HPDE6-E6E7 (cell line): ENCODE results near the gene TEX14.
"Not testable (repeated sequence)": the region's sequence is repeated elsewhere in the genome, so short reads cannot be mapped to it uniquely, and the experiment has no call there.

Experiments used
- DNase-seq: peaks from one replicate; pipeline ENCODE4 v3.0.0; 2011; ENCODE audit warnings: missing footprints; ENCODE audit errors: extremely low spot score

Gene TEX14

DNA sequence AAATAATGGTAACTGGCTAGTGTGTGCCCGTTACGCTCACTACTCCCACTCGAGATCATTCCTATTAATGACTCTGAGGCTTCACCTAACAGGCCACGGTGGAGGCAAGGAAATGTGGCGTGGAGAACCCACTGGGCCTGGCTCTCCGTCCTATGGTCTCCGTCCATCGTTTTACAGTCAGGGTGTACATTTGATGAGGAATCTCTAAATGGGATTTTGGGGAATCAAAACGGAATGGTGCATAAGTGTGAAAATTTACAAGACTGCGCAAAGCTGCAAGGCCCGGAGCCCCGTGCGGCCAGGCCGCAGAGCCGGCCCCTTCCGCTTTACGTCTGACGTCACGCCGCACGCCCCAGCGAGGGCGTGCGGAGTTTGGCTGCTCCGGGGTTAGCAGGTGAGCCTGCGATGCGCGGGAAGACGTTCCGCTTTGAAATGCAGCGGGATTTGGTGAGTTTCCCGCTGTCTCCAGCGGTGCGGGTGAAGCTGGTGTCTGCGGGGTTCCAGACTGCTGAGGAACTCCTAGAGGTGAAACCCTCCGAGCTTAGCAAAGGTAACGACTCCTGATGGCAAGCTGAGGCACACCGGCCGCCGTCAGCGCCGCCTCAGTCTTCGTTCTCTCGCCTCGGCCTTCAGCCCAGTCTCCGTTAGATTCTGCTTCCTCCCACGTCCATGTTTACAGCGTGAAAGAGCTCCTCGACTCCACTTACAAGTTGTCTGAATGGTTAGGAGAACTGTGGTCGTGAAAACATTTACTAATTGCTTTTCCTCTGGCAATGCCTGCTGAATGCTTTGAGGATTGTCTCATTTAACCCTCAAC is 602 bp upstream of the TEX14 start, which contains the start of gene RAD51C:
TSS of gene RAD51C (plus strand) at position 364 of the 817 bp plus-strand sequence. CDS start at position 406, 42 bp downstream.
- peak; percentile 84 for DNase-seq

DNA sequence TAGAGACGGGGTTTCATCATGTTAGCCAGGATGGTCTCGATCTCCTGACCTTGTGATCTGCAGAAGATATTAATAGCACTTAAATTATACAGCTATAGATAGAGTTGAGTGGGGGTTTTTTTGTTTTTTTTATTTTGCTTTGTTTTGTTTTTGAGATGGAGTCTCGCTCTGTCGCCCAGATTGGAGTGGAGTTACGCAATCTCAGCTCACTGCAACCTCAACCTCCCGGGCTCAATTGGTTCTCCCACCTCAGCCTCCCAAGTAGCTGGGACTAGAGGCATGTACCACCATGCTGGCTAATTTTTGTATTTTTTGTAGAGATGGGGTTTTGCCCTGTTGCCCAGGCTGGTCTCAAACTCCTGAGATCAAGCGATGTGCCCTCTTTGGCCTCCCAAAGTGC is 1.8 kb downstream of the TEX14 start:
- not testable (repeated sequence) for DNase-seq

DNA sequence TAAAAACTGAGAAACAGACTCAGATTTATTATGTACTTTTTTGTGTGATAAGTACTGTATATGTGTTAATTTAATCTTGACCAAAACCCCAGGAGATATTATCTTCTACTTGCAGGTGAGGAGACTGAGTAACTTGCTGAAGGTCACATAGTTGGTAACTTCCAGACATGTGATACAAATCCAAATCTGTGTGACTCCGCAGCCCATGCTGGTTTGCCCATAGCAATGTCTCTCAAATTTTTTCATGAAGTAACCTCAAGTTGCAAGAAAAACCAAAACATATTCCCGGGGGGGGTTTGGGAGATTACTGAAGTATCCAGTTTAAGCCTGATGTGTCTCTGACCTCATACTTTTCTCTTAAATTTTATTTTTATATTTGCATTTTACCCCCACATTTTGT is 3.3 kb downstream of the TEX14 start:
- no peak for DNase-seq

DNA sequence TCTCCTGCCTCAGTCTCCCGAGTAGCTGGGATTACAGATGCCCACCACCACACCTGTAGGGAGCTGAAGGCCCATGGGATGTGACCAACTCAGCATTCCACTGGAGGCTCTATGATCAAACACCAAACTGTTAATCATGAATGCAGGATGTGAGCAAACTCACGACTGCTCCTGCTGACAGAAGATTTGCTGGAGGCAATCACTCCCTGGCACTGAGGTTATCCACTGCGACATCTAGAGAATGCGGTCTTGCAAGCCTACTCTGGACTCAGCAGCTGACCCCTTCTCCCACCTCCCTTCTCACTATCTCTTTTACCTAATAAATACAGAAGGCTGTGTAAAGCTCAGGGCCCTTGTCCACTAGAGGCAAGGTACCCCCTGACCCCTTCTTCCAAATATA is 4.9 kb downstream of the TEX14 start:
- no peak for DNase-seq

DNA sequence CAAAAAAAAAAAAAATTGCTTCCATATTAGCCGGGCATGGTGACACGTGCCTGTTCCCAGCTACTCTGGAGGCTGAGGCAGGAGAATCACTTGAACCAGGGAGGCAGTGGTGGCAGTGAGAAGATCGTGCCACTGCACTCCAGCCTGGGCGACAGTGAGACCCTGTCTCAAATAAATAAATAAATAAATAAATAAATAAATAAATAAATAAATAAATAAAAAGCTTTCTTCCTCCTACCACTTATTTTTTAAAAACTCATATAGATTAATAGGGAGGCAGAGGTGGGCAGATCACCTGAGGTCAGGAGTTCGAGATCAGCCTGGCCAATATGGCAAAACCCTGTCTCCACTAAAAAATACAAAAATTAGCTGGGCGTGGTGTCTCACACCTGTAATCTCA is 7.4 kb downstream of the TEX14 start:
- DNase-seq, result not testable (repeated sequence)

DNA sequence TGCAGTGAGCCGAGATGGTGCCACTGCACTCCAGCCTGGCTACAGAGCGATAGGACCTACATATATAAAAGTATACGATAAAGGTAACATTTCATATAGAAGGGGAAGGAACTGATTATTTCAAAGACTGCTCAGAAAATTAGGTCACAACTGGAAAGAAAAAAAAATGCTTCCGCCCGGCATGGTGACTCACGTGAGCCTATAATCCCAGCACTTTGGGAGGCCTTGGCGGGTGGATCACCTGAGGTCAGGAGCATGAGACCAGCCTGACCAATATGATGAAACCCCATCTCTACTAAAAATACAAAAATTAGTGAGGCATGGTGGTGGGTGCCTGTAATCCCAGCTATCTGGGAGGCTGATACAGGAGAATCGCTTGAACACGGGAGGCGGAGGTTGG is 7.8 kb downstream of the TEX14 start:
- no peak for DNase-seq

DNA sequence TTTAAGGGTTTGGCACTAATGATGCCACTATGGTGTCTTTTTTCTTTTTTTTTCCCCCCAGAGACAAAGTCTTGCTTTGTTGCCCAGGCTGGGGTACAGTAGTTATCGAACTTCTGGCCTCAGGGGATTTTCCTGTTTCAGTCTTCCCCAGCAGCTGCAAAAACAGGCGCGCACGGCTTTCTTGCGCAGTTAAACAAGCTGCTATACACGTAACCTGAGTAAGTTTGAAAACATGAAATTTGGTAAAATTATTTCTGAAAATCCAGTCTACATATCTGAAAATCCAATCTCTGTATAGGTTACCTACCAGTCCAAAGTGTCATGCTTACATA is 11.8 kb downstream of the TEX14 start:
- DNase-seq, result no peak

DNA sequence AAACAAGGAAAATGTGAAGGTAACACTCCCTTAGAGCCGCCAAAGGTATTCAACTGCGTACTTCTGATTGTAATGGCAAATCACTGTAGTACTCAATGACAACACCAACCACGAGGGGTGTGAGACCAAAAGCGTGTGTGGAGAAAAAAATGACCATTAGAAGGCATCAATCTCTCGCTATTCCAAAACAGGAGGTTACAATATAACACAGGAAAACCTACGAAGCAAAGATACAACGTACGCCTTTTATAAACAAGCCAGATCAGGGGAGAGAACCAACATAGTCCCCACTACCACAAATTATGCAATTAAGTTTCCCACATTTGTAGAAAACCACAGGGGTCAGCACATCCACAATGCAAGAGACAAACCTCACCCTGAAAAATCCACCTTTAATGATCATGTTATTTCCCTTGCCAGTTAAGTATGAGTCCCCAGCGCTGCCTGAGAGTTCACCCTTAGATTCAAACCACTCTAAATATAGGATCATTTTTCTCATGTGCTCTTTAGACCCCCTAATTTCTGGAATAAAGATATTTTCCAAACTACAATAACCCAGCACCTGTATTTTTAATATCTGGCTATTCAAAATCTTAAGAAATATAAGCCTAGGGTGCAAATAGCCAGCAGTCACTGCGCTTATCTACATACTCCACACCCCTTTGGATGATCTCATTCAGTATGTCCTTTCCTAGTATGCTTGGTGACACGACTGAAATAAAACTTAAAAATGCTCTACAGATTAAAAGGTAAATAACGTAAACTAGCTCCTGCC is 12.4 kb downstream of the TEX14 start:
- no peak for DNase-seq

DNA sequence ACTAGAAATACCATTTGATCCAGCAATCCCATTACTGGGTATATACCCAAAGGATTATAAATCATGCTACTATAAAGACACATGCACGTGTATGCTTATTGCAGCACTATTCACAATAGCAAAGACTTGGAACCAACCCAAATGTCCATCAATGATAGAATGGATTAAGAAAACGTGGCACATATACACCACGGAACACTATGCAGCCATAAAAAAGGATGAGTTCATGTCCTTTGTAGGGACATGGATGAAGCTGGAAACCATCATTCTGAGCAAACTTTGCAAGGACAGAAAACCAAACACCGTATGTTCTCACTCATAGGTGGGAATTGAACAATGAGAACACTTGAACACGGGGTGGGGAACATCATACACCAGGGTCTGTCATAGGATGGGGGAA is 13.6 kb downstream of the TEX14 start:
- not testable (repeated sequence) for DNase-seq

DNA sequence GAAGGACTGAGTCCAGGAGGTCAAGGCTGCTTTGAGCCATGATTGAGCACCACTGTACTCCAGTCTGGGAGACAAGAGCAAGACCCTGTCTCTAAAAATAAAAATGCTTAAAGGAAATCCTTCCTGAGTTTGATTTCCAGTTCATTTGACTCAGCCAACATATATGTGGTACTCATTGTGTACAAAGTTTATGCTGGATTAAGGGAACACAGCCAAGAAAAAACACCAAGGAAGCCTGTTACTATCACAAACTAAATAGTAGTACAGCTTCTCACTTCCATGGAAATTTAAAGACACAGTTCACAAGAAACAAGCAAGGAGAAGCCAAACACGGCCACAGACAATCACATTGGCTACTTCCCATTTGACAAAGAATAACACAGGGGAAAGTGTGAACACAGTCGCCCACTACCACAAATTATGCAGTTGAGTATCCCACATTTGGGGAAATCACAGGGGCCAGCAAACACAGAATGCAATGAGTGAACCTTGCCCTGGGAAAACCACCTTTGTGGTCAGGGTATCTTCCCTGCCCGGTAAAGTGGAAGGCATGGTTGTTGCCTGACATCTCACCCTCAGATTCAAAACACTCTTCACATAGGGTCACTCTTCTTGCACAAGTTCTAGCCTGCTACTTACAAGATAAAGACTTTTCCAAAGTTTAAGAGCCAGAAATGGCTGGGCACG is 14.5 kb downstream of the TEX14 start:
- no peak for DNase-seq

DNA sequence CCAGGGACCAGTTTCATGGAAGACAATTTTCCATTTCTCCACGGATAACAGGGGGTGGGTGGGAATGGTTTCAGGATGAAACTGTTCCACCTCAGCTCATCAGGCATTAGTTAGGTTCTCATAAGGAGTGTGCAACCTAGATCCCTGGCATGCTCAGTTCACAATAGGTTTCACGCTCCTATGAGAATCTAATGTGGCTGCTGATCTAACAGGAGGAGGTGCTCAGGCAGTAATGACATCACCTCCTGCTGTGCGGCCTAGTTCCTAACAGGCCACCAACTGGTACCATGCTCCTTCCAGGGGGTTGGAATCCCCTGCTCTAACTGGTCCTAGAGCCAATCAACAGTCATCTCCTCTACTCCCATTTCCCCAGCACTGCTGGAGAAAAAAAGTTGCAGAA is 19.9 kb downstream of the TEX14 start:
- no peak for DNase-seq

DNA sequence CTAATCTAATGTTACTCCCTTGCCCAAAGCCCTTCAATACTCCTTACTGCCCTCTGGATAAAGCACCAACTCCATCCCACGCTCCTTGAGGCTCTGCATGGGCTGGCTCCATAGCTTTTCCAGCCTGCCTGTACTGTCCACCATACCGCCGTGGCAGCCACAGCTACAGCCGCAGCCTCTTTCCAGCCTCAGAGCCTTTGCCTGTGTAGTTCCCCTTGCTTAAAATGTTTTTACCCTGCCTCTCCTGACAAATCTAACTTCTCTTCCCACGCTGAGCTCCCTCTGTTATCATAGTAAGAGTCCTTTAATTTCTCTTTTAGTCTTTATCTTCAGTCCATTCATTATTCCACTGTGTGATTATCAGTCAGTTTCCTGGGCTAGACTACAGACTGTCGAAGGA is 22.0 kb downstream of the TEX14 start:
- DNase-seq, result no peak

DNA sequence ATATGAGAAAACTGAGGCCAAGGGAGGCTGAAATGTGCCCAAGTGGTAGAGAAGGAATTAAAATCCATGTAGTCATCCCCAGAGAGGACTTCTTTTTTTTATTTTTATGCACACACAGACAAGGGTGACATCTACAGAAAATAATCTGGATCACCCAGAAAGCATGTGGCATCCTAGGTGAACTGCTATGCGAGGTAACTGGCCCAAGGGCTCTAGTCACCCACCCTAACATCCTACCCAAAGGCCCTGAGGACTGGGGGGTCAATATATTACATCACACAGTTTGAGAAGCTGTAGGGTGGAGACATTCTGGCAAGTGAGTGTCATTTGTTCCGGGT is 23.3 kb downstream of the TEX14 start:
- no peak for DNase-seq

DNA sequence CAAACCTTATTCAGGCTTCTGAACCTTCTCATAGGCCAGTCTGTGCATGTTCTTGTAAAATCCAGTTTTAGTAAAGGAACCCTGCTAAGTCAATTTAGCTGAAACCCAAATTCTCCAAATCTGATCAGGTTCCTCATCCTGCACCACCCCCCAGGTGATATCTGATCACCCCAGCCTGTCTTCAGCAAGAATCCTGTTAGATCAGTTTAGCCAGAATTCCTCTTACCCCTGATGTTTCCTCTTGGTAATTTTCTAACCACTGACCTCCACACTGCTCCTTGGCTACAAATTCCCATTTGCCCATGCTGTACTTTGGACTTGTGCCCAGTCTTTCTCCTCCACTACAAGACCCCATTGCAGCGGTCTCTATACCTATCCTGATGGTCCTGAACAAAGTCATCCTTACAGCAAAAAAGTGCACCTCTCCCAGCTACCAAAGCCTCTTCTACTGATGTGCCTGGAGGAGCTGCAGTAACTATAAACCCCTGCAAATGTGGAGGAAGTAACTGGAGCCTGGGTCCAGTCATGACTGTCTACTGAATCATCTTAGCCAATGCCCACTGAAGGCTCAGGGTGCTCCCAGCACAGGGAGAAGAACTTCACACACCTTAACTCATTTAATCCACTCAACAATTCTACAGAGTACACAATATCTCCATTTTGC is 23.8 kb downstream of the TEX14 start:
- peak; percentile 76 for DNase-seq

DNA sequence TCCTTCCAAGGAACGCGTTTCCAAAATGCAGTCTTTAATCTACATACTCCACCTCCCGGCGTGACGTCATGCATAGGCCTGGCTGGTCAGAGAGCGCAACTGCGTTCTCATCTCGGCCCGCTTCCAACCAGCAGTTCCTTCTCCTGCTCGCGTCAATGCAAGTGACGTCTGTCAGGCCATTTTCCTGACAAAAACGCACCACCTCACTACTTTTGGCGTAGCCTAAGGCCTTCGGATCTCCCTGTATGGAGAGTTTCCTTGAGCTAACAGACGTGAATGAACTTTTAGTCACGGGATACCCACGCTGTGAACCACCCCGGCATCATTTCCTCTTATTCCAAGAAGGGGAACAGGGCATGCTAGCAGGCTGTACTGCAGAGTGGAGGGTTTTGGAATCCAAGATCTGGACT is 25.0 kb downstream of the TEX14 start:
- no peak for DNase-seq

DNA sequence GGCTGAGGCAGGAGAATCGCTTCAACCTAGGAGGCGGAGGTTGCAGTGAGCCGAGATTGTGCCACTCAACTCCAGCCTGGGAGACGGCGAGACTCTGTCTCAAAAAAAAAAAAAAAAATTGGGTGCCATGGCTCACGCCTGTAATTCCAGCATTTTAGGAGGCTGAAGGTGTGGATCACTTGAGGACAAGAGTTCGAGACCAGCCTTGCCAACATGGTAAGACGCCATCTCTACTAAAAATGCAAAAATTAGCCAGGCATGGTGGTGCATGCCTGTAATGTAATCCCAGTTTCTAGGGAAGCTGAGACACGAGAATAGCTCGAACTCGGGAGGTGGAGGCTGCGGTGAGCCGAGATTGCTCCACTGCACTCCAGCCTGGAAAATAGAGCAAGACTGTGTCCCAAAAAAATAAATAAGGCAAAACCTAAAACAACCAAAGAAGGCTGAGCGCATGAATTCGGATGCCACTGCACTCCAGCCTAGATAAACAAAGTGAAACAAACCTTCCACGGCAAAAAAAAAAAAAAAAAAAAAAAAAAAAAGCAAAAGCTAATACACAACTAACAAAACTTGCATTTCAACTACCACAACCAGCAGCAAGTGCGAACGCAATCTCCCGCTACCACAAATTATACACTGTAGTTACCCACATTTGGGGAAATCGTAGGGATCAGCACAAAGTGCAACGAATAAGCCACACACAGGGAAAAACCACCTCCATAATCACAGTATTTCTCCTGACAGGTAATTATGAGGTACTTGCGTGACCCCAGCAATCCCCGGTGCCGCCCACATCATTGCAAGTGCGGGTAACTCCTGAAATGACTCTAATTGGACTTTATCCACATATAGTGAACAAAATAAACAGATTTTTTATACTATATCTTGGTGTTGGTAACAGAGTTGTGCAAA is 25.6 kb downstream of the TEX14 start:
- DNase-seq, result no peak

DNA sequence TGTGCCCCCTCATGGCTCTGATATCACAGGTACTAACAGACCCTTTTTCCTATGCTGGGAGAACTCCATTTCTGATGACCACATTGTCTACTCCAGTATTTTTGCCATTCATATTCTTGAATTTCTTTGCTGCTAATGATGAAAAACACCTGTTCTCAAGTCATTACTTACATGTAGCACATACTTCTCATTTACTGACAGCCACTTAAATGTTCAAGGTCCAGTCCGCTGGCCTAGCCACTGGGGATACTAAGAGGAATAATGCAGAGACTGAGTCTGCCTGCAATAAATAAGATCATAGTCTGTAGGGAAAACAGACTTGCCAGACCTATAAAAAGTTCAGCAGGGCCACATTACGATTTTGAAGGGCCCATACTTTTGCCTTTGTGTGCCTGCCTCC is 27.5 kb downstream of the TEX14 start:
- DNase-seq, result no peak

DNA sequence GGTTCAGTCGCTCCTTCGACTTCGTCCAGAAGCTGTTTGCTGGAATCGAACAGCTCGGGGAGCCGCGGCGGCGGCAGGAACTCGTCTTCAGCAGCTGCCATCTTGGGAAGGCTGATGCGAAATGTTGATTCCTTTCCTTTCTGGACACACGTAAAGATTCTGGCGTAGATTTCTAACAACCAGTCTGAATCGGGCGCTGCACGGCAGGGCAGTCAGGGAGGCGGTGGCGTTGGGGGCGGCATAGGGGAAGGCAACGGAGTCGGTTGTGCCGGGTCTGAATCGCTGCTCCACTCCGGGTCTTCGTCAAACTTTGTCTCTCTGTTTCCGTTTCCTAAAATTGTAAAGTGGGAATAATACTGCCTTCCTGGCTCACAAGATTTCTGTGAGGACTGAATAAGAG is 30.3 kb downstream of the TEX14 start:
- no peak for DNase-seq

DNA sequence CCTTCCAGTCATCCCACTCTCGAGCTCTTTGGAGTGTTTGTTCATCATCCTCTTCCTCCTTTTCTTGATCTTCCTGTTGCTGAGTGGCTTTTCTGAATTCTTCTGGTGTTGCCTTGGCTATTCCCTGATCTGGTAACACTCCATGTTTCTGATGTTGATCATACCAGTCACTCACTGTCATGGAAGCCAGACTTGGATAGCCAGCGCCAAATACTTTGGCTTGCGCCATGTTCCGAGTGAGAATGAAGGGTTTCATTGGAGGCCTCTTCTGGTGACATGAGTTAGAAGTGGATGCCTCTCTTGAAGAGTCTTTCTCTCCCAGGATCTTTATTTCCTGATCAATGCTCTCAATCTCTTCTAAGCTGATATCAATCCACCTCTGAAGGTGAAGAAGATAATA is 31.2 kb downstream of the TEX14 start:
- no peak for DNase-seq

DNA sequence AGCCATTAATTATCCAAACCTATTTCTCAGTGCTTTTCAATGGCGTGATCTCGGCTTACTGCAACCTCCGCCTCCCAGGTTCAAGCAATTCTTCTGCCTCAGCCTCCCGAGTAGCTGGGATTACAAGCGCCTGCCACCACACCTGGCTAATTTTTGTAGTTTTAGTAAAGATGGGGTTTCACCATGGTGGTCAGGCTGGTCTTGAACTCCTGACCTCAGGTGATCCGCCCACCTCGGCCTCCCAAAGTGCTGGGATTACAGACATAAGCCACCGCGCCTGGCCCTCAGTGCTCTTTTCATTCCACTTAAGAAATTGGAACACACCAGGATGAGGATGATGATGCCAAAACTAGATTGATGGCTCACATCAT is 32.1 kb downstream of the TEX14 start:
- DNase-seq, result not testable (repeated sequence)
